Jurkat, Clone E6-1 (cell line): ENCODE measurements around the gene HDAC7.

Experiments used
- DNase-seq: peaks from one replicate; pipeline ENCODE4 v3.0.0-alpha.2; 2011; ENCODE audit warnings: low read depth, low spot score
- H3K4me3 ChIP-seq: 2 replicates; pipeline ENCODE4 v1.5.1; 2011; ENCODE audit warnings: mild to moderate bottlenecking, low read length, control low read depth, moderate library complexity

Gene HDAC7

DNA sequence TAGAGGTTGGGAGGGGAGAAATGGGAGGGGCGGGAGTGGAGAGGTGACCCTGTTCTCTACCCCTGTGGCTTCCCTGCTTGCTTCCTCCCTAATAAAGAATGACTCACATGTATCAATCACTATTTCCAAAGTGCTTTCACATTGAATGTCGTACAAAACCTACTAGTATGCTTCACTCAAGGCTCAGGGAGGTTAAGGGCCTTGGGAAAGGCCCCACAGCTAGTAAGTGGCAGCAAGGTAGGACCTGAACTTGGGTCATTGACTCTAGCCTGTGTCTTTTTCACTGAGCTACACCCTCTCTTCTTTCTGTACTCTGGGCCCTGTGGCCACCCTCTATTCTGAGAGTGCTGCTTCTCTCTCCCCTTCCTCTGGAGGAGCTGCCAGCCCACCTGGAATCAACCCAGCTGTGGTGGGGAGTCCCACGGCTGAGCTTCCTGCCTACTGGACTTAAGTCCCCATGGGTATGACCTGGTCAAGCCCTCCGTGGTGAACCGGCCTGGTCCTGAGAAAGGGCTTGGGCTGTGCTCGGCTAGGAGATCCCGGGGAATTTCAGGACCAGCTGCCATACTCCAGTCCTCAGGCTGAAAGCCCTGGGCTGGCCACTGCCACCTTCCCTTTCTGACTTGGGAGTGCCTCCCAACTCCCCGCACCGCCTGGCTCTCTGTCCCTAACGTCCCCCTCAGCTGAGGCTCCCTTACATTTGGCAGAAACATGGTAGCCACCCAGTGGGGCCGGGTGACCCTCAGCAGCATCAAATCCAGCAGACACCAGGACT lies 33.6 kb downstream of the HDAC7 start:
- no peak overlapping the region for H3K4me3 ChIP-seq
- no peak for DNase-seq

DNA sequence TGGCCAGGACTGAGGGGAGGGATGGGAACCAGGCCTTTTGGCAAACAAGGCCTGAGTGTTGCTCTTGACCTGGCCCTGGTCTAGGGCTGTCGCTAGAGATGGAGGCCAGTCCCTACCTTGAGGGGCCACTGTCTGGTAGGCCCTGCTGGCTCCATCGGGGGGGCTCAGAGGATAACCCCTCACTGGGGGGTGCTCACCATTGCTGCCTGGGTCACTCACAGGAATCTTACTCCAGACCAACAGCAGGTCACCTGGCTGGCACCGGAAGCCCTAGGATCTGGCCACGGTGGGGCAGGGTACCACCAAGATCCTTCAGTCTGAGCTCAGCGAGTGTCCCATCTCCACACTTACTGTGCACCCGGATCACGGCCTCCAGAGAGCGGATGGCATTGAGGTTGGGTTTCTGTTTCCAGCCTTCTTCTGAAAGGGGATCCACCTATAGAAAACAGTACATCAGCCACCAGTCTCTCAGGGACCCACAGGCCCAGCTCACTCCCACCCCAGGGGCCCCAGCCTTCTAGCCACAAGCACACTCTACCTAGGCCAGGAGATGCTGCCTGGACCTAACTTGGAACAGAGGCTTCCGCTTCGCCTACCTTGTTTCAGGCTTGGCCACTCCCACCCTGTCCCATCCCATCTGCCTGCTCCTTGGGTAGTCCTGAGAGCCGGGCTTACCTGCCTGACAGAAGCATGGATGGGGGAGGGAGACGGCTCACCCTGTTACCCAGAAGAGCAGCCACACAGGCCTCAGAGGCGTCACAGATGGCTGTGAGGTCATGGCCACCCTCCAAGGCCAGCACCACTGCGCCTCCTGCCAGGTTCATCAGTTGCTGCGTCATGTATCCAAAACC lies 34.4 kb downstream of the HDAC7 start:
- no peak for DNase-seq
- no peak overlapping the region for H3K4me3 ChIP-seq

DNA sequence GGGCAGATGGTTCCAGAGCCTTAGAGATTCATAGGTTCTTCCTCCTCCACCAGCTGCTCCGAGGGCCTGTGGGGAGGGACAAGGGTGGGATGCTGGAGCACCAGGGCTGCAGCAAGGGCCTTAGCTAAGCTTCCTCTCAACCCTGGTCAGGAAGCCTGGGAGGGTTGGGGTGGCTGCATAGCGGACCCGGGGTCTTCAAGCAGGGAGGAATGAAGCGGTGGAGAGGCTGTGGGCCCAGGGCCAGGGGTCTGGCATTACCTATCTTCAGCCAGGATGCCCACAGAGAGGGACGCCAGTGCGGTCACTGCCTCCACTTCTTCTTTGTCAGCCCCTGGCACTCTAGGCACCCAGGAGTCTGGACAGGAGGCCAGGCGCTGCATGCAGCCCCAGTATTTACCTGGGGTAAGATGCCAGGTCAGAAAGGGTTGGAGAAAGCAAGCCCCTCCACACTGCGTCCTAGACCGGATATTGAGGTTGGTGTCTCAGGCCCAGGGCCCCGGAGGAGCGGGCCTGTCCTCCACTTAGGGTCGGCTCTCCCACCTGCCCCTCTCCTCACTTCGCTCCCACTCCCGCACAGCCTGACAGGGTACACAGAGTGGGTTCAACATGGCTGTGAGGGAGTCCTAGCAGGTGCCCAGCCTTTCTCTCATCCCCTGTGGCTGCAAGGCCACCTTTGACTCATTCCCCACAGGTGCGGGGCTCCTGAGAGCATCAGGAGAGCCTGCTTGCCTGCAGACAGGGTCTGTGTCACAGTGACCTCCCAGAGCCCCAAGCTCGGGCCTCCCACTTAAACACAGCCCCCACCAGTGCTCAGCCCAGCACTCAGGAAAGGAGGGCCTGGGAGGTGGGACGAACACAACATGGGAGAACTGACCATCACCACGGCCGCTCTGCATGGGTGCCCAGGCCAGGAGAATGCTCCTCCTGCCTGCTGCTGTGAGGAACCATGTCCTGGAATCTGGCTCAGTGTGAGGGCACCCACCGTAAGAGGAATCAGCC lies 35.6 kb downstream of the HDAC7 start:
- no peak for DNase-seq
- H3K4me3 ChIP-seq = no peak overlapping the region

DNA sequence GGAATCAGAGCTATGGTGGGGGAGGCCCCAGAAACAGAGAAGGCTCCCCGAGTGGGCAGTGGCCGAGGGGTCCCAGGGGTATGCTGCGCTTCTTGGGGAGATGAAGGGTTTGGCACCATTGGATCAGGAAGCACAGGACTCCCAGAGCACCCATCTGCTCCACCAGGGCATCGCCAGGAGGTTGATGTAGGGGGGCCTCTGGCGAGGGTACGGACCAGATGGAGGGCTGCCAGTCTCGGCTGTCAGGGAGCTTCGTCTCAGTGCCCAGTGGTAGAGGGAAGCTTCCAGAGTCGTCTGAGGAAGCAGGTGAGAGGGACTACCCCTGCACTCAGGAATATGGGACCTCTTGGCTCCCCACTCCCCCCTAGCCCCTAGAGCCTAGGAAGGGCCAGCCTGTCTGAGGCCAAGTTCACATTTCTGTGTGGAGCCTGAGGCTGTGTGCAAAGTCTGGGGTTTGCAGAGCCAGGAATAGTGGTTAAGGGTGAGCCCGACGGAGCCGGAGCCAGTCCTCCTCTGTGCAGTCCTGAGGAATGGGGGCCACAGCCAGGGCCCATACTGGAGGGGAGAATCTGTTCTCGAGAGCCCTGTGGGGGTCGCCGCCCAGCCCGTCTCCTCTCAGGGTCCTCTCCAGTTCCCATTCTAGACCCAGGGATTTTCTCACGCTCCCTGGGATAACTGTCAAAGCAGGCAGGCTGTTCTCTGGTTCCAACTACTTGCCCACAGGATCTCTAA lies 36.5 kb downstream of the HDAC7 start:
- H3K4me3 ChIP-seq = no peak overlapping the region

DNA sequence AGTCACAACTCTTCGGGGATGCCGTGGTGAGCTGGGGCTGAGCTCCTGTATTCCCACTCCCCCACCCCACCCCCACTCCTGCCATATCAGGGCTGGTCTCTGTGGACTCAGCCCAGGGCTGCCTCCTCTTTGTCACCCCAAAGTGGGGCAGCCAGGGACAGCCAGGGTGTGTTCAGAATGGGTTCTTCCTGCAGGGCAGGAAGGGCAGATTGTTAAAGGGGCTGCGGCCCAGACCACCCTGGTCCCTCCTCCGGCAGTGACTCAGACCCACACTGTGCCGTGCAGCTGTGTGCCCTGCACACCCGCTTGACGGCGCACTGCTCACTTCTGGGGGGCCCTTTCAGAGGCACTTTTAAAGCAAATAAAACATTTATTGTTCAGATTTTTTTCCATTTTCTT lies 37.3 kb downstream of the HDAC7 start:
- DNase-seq = no peak
- no peak overlapping the region for H3K4me3 ChIP-seq

More for the DNA sequence above, 36.5 kb downstream of the HDAC7 start:
- DNase-seq = no peak

DNA sequence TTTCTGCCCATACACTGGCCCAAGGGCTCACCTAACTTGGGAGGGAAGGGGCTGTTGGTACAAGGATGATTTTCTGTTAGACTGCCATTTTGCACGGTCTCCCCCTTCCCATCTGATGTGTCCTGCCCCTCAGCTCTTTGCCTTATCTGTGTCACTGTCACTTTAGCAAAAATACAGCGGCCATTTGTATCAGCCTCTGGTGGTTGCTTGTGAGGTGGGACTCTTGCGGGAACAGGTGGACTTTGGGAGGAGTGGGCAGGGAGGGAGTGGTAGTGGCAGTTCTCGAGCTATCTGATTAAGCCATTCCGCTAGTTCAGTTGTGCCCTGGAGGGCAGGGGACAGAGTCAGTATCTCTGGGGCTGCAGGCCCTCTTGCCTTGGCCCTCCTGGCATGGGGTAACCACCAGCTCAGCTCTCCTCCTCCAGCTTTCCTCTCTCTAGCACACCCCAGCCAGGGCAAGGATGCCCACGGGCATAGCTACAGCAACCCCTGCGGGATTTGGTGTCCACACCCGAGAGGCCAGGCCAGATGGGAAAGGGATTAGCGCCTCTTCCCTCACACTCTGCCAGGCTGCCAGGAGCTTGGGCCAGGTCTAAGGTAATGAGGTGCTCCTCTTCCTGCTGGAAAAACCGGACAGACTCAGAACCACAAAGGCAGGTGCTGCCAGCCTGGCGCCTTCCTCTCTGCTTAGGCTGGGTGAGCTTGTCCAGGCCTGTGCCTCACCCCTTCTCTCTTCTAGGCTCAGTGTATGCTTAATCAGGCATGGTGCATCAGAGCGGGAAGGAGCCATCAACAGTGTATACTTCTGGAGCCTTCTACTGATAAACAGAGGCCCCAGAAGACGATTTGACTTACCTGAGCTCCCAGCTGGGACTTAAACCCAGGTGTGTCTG lies 38.0 kb downstream of the HDAC7 start:
- no peak overlapping the region for H3K4me3 ChIP-seq
- no peak for DNase-seq

DNA sequence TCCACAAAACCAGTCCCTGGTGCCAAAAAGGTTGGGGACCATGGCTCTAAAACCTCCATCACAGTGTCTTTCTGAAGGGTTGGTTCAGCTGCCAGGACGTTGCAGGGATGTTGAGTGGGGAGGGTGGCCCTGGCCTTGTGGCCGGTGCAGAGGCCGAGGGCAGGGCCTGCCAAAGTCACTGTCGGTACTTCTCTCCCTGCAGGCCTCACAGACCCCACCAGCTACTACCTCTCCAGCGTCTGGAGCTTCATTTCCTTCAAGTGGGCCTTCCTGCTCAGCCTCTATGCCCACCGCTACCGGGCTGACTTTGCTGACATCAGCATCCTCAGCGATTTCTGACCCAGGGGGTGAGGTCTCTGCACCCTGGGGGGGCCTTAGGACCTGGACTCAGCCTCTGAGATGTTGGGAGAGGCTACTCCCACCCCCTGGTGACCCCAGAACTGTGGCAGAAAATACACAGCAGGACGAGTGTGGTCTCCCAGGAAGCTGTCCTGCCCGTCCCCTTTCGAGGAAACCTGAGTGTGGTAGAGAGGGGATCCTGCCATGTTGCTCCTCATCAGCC lies 39.7 kb downstream of the HDAC7 start:
- no peak for DNase-seq
- no peak overlapping the region for H3K4me3 ChIP-seq

DNA sequence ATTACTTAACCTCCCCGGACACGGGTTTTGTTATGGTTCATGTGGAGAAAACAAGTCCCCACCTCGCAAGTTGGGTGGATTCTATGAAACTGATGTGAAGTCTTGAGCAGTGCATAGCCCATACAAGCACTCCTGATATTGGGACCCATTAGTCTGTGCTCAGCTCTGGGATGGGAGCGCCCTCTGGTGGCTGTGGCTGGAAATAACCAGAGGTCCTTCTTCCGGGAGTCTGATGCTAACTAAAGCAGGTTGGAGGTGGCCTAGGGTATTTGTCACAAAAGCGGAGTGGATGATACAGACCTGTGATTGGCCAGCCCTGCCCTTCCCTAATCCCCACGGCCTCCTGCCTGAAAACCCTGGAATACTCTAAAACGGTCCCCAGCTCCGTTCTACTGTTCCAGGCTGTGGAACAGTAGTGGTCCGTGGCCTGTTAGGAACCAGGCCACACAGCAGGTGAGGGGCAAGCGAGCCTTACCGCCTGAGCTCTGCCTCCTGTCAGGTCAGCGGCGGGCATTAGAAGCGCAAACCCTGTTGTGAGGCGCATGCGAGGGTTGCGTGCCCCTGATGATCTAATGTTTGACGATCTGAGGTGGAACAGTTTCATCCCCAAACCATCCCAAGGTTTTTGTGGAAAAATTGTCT lies 40.3 kb downstream of the HDAC7 start:
- no peak overlapping the region for H3K4me3 ChIP-seq
- peak; percentile 87 for DNase-seq

DNA sequence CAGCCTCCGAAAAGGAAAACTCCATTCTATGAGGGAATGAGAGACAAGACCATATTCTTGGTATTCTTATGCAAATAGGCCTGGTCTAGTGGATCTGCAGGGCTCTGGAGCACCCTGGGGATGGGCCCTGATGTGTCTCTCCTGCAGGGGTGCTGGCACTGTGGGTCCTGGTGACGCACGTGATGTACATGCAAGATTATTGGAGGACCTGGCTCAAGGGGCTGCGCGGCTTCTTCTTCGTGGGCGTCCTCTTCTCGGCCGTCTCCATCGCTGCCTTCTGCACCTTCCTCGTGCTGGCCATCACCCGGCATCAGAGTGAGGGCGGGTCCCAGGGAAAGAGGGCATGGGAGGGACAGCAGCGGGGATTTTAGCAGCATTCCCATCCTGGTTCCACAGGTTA lies 40.8 kb downstream of the HDAC7 start:
- no peak for DNase-seq
- no peak overlapping the region for H3K4me3 ChIP-seq

DNA sequence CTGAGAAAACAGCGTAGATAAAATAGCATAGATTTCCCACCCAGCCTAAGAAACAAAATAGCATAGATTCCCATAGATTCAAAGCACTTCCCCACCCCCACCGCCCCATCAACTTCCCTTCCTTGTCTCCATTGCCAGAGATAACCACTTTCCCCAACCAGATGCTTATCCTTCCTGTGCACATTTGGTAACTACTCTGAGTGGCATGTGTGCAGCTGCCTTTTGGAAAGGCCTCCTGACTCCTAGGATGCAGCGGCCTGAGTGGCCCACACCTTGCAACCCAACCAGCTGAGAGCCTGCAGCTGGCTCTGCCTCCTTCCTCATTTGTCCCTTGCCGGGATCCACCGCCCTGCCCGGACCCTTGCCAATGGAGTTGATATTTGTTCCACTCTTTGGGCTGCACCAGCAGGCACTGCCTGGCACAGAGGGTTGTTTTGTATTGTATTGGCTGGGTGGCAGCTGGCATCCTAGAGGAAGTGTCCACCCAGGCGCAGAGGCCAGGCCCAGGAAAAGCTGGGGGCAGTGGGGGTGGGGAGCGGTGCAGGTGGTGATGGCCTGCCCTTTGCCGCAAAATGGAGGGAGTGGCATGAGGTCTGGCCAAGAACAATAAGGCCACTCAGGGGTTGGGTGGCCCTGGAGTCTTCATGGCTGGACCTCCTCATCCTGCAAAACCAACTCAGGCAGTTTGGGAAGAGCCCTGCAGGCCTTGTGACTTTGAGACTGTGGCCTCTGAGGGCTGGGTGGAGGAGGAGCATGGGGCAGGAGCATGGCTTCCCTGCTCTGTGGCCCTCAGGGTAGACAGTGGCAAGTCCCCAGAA lies 41.8 kb downstream of the HDAC7 start:
- no peak overlapping the region for H3K4me3 ChIP-seq
- peak; percentile 60 for DNase-seq

DNA sequence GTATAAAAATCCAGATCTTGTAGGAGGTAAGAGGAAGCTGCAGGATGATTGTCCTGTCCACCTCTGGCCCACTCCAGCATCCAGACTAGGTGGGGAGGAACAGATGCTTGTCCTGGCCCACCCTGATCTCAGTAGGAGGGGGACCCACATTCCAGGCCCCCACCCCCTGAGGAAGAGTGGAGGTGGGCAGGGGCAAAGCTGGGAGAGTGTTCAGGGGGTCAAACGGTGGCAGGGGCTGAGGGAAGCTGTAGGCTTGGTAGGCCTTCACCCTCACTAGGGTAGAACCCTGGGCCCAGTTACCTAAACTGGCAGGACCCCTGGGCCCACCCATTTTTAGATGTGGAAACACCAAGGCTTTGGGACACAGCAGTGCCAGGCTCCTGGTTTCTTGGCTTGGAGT lies 42.6 kb downstream of the HDAC7 start:
- no peak for DNase-seq
- no peak overlapping the region for H3K4me3 ChIP-seq

DNA sequence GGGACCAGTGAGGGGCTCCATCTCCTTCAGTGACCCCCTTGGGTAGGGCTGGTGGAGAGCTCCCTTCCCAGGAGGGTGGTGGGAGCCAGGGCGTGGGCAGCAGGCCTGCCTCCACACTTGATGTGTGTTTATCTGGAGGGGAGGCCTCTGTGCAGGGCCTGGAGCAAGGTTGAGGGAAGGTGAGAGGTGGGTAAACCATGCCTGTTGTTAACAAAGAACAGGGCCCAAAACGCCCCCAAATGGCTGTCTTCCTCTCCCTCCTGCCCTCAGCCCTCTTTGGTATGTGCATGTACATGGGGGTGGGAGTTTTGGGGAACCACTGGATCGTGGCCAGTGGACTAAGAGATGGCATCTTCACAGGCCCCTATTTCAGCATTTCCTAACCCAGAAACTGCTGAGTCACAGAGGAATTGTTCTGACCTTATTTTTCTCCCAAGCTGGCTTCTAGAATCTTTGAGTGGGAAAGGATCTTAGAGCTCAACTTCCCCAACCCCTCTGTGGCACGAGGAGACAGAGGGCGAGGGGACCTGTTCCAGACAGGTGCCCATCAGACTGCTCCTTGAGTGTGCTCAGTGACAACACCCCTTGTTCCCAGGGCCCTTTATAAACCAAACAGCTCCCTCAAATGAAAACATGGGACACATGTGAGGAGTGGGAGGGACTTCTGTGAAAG lies 43.1 kb downstream of the HDAC7 start:
- no peak for DNase-seq
- H3K4me3 ChIP-seq = no peak overlapping the region

DNA sequence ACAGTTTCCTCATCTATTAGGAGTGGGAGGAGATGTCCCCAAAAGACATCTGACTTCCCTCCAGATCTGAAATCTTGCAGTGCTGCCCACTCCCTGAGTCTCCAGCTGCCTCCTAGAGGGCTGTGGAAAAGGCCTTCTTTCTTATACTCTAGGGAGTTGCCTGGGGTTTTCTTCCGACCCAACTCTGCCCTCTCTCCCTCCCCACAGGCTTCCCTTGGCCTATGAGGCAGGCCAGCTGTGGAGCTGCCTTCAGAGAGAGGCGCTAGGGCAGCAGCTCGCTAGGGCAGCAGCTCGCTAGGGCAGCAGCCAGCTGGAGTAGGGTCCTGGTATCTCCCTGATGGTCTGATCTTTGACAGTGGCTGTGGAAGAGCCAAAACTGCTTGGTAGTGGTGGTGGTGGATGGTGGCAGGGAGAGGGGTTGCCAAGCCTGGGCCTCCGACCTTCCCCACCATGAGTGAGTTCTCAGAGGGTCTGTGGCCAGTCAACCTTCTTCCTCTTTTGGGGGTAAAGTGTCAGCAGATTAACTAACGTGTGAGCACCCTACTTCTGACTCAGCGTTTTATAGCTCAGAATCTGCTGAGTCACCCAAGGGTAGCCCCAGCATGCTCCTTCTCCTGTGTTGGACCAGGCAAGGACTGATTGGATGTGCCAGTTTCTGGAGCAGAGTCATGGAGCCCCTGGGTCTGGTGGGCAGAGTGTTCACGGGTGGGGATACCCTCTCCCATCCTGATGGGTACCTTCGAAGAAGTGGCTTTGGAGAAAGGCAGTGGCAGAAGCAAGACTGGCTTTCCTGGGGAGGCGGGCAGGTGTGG lies 44.4 kb downstream of the HDAC7 start:
- no peak overlapping the region for H3K4me3 ChIP-seq
- DNase-seq = no peak

DNA sequence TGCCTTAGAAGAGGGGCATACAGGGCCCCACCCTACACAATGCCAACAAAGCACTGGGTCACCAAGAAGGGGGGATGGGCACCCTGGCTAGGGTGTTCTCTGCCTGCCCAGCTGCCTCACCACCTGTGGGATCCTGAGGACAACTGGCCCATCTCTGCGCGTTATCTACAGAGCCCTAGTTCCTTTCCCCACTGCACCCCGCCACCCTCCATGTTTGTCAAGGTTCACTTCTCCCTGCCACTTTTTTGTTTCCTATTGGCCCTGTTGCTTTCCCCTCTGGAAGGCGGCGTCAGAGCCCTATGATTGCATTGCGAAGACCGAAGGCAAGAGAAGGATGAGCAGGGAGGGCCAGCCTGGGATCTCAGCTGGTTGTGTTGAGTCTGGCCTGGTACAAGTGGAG lies 45.0 kb downstream of the HDAC7 start:
- DNase-seq = no peak
- H3K4me3 ChIP-seq = no peak overlapping the region
